BLaER1 (cell line): ENCODE data around the gene GALNT18.

ENCODE experiments used
- H3K27ac ChIP-seq: shearing (Covaris generic); formaldehyde crosslinking; 2 replicates; pipeline ENCODE4 v1.8.1; 2022
- H3K27me3 ChIP-seq: shearing (Covaris generic); formaldehyde crosslinking; 2 replicates; pipeline ENCODE4 v1.8.1; 2022
- H3K36me3 ChIP-seq: shearing (Covaris generic); formaldehyde crosslinking; 2 replicates; pipeline ENCODE4 v1.8.1; 2022
- H3K4me1 ChIP-seq: shearing (Covaris generic); formaldehyde crosslinking; 2 replicates; pipeline ENCODE4 v1.8.1; 2022
- H3K4me2 ChIP-seq: shearing (Covaris generic); formaldehyde crosslinking; 2 replicates; pipeline ENCODE4 v1.8.1; 2022
- H3K4me3 ChIP-seq: shearing (Covaris generic); formaldehyde crosslinking; 2 replicates; pipeline ENCODE4 v1.8.1; 2022
- H3K9ac ChIP-seq: shearing (Covaris generic); formaldehyde crosslinking; 2 replicates; pipeline ENCODE4 v1.8.1; 2022
- H3K9me3 ChIP-seq: shearing (Covaris generic); formaldehyde crosslinking; 2 replicates; pipeline ENCODE4 v1.8.1; 2022
- H4K20me1 ChIP-seq: shearing (Covaris generic); formaldehyde crosslinking; 2 replicates; pipeline ENCODE4 v1.8.1; 2022
- Cebpa-rat ChIP-seq: shearing (Covaris generic); IDR thresholded peaks from 2 replicates; pipeline ENCODE4 v1.8.1; 2022

The GALNT18 gene

DNA sequence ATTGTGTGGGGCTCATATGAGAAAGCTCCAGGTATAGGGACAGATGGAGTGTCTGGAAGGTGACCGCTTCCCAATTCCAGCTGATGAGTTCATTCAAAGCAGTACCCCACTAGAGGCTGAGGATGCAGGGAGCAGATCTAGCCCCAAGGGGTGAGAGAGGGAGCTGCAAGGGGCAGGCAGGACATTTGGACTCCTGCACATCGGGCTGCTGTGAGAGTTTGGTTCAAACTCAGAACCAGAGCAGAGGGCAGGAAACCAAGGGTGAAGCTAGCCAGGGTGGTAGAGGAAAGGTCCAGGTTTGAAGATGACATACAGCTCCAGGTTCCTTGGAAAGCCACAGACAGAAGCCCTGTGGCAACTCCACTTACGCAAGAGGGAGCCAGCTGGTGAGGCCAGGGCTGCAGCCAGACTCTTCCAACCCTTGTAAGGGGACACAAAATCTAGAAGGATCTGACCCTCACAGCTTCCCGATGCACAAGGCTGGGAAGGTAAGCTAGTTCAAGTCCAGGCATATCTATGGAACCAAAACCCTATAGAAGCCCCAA, 270.7 kb downstream of the GALNT18 start:
- Histone ChIP-seq H3K4me3 (no peak overlapping the region), H3K9me3 (no peaks in the 10 kb centered on the region), H3K36me3 (no peaks in the 10 kb centered on the region), H3K27me3 (no peaks in the 10 kb centered on the region), H4K20me1 (no peaks in the 10 kb centered on the region), H3K4me1 (no peaks in the 10 kb centered on the region), H3K9ac (no peak overlapping the region), H3K27ac (no peak overlapping the region), H3K4me2 (no peak overlapping the region)
- no peak for TF ChIP-seq Cebpa-rat

DNA sequence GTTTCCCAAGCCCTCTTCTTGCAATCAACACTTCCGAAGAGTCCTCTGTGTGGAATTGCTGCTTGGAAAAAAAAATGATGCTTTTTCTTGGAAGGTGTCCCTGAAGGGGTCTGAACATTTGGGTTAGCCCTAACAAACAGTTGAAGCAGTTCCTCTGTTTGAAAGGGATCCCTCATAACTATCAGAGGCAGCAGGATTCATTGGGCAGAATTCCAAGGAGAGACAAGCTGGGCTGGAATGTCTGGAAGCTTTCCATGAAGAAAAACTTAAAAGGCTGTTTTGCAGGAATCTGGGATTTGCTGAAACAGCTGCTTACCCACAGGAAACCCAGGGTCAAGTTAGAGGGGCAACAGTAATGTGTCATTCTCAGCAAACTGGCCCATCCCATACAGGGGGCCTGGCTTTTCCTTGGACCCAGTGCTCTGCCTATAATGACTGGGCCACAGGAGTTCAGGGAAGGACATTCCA, 271.9 kb downstream of the GALNT18 start:
- no peak overlapping the region for H3K4me3 ChIP-seq
- H3K27ac ChIP-seq, result no peak overlapping the region
- H3K36me3 ChIP-seq, result no peaks in the 10 kb centered on the region
- no peak for TF ChIP-seq Cebpa-rat
- H3K4me1 ChIP-seq, result no peaks in the 10 kb centered on the region
- H3K27me3 ChIP-seq, result no peaks in the 10 kb centered on the region
- H3K4me2 ChIP-seq, result no peak overlapping the region
- H3K9ac ChIP-seq, result no peak overlapping the region
- H3K9me3 ChIP-seq, result no peaks in the 10 kb centered on the region
- H4K20me1 ChIP-seq, result no peaks in the 10 kb centered on the region

DNA sequence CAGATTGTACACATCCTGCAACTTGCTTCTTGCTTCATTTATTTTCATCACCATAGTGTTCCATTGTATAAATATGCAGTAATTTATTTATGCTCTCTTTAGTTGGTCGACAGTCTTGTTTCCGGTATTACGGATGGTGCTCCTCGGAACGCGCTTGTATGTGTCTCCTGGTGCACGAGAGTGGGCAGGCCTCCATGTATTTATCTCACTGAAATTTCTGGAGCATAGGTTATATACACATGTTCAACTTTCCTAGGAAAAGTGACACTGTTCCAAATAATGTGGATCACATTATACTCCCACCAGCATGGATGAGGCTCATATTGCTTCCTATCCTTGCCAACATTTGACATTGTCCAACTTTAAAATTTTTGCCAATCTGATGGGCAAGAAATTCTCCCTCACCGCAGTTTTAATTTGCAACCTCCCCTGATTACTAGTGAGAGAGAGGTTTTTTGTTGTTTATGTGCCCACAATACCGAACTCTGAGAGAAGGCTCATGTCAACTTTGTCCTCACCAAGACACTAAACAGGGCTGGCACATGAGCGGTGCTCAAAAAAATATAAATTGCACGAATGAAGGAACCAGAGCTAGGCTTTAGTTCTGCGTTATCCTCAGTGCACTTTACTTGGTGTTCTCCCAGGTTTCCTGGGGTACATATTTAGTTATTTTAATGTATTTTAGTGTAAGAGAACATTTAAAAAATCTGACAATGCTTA, 272.5 kb downstream of the GALNT18 start:
- no peaks in the 10 kb centered on the region for H3K36me3 ChIP-seq
- no peak for TF ChIP-seq Cebpa-rat
- H3K27ac ChIP-seq, result no peak overlapping the region
- H3K4me1 ChIP-seq, result no peaks in the 10 kb centered on the region
- no peak overlapping the region for H3K4me3 ChIP-seq
- no peaks in the 10 kb centered on the region for H3K9me3 ChIP-seq
- no peaks in the 10 kb centered on the region for H4K20me1 ChIP-seq
- no peak overlapping the region for H3K9ac ChIP-seq
- H3K27me3 ChIP-seq, result no peaks in the 10 kb centered on the region
- H3K4me2 ChIP-seq, result no peak overlapping the region

DNA sequence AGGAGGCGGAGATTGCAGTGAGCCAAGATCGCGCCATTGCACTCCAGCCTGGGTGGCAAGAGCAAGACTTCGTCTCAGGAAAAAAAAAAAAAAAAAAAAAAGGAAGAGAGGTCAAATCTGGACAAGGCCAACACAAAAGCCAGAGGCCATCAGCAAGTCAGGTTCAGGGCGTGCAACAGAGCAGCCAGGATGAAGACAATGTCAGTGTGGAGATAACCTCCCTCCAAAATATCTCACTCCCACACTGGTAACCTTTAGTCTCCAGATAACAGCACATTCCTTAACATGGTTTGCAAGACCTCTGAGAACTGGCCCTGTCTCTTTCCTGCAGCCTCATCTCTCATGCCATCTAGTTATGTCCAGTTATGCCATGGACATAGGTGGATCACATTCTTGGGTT, 273.5 kb downstream of the GALNT18 start:
- H4K20me1 ChIP-seq, result no peaks in the 10 kb centered on the region
- H3K9me3 ChIP-seq, result no peaks in the 10 kb centered on the region
- no peaks in the 10 kb centered on the region for H3K4me1 ChIP-seq
- no peak for TF ChIP-seq Cebpa-rat
- H3K4me2 ChIP-seq, result no peak overlapping the region
- no peaks in the 10 kb centered on the region for H3K27me3 ChIP-seq
- no peak overlapping the region for H3K27ac ChIP-seq
- no peaks in the 10 kb centered on the region for H3K36me3 ChIP-seq
- H3K9ac ChIP-seq, result no peak overlapping the region
- no peak overlapping the region for H3K4me3 ChIP-seq

DNA sequence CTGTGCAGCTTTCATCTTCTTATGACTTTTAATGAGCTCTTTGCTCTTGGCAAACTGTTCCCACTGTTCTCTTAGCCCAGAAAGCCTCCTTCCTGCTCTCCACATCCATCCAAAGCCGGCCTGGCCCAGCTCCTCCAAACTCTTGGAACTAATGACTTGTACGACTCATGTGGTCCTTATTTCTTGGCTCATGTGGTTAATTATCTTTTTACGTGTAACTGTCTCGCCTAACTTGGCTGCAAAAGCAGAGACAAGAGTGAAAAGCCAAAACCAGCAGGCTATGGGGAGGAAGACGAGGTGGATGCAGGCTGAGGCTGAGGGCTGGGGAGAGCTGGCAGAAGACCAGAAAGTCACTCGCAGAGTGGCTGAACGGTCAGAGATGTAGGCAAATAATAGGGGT, 274.2 kb downstream of the GALNT18 start:
- Histone ChIP-seq H3K4me2 (no peak overlapping the region), H4K20me1 (no peaks in the 10 kb centered on the region), H3K4me1 (no peaks in the 10 kb centered on the region), H3K4me3 (no peak overlapping the region), H3K36me3 (no peaks in the 10 kb centered on the region), H3K27ac (no peak overlapping the region), H3K9me3 (no peaks in the 10 kb centered on the region), H3K9ac (no peak overlapping the region), H3K27me3 (no peaks in the 10 kb centered on the region)
- no peak for TF ChIP-seq Cebpa-rat

DNA sequence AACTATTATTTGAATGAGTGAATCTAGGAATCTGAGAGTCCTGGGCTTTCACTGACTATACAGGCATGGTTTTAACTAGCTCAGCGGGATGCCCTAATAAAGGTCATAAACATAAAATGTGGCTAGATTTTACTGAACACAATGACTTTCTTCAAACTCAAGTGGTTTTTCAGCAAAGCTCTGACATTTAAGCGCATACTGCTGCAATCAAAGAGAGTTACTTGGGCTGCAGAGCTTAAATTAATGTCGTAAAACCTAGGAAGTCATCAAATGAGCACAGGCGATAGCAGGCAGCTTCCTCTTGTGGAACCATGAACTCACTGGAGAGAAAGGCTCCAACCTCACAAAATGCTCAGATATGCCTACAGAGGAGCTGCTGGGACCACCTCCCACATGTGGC, 275.5 kb downstream of the GALNT18 start:
- H3K36me3 ChIP-seq, result no peaks in the 10 kb centered on the region
- H3K4me2 ChIP-seq, result no peak overlapping the region
- H3K9ac ChIP-seq, result no peak overlapping the region
- no peak overlapping the region for H3K4me3 ChIP-seq
- H3K27me3 ChIP-seq, result no peaks in the 10 kb centered on the region
- no peak overlapping the region for H3K27ac ChIP-seq
- no peaks in the 10 kb centered on the region for H3K4me1 ChIP-seq
- TF ChIP-seq Cebpa-rat, result no peak
- H3K9me3 ChIP-seq, result no peaks in the 10 kb centered on the region
- H4K20me1 ChIP-seq, result no peaks in the 10 kb centered on the region

DNA sequence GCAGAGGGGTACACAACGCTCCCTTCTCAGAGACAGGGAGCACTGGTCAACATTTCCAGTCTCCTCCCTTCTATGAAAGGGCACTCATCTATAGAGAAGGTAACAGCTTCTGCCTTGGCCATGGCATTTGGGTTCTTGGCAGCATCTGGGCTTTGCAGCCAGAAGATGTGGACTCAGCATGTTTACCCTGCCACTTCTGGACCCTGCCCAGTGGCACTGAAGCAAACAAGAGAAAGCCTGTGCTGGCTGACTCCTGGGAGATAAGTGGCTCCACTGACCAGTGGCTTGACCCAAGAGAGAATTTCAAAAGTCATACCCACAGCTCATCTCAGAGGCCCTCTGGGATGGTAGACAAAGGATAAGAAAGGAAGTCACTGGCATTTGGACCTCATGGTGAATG, 276.7 kb downstream of the GALNT18 start:
- H3K27me3 ChIP-seq, result no peaks in the 10 kb centered on the region
- no peak overlapping the region for H3K4me3 ChIP-seq
- H3K9ac ChIP-seq, result no peak overlapping the region
- H3K4me2 ChIP-seq, result no peak overlapping the region
- TF ChIP-seq Cebpa-rat, result no peak
- no peaks in the 10 kb centered on the region for H4K20me1 ChIP-seq
- H3K36me3 ChIP-seq, result no peaks in the 10 kb centered on the region
- H3K27ac ChIP-seq, result no peak overlapping the region
- no peaks in the 10 kb centered on the region for H3K9me3 ChIP-seq
- H3K4me1 ChIP-seq, result no peaks in the 10 kb centered on the region

DNA sequence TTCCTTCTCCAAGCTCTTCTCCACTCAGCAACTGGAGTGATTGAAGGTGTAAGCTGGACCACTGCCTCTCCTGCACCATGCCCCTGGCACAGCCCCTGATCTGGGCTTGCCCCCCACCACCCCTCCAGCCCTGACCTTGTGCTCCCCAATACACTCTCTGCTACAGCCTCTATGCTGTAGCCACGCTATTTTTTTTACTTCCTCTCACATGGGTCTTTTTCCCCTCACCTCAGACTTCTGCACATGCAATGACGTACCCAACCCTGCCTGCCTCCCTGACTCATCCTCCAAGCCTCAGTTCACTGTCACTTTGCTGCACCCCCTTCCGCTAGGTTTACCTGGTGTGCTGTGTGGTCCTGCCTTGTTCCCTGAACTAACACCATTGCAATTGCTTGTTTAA, 277.8 kb downstream of the GALNT18 start:
- H3K27me3 ChIP-seq, result no peaks in the 10 kb centered on the region
- no peak overlapping the region for H3K27ac ChIP-seq
- no peak for TF ChIP-seq Cebpa-rat
- no peak overlapping the region for H3K4me3 ChIP-seq
- H3K4me1 ChIP-seq, result no peaks in the 10 kb centered on the region
- H4K20me1 ChIP-seq, result no peaks in the 10 kb centered on the region
- no peak overlapping the region for H3K9ac ChIP-seq
- no peaks in the 10 kb centered on the region for H3K9me3 ChIP-seq
- no peaks in the 10 kb centered on the region for H3K36me3 ChIP-seq
- no peak overlapping the region for H3K4me2 ChIP-seq

DNA sequence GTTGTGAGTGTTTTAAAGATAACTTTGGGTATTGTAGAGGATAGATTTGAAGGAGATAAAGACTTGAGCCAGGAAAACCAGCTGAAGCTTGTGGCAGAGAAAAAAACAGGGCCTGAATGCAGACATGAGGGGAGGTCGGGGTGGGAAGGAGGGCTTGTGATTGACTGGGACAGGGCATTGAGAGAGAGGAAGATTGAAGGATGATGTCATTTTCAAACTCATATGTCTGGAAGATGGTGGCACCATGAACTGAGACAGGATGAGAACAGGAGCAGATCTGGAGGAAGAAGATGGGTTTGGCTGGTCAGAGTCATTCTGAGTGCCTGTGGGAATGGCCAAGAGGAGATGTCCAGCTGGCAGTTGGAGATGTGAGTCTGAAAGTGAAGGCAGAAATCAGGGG, 283.5 kb downstream of the GALNT18 start:
- Histone ChIP-seq H3K4me3 (no peak overlapping the region), H3K4me2 (no peak overlapping the region), H3K4me1 (no peaks in the 10 kb centered on the region), H3K9ac (no peak overlapping the region), H4K20me1 (no peaks in the 10 kb centered on the region), H3K9me3 (no peaks in the 10 kb centered on the region), H3K27me3 (no peaks in the 10 kb centered on the region), H3K27ac (no peak overlapping the region), H3K36me3 (no peaks in the 10 kb centered on the region)
- no peak for TF ChIP-seq Cebpa-rat

DNA sequence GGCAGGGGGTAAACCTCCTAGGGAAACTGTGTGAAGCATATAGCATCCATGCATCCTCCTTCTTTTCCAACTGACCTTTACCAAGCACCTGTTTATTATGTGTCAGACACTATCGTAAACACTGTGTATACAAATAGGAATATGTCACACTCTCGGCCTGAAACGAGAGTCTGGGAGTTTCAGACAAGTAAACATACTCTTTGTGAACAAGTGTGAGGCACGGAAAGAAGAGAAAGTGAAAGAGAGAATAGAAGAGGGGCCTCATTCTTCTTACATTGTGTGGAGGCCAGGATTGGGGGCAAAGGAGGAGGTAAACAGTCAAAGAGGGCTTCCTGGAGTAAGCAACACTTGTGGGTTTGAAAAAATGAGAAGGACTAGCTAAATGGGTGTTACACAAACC, 285.1 kb downstream of the GALNT18 start:
- no peaks in the 10 kb centered on the region for H3K4me1 ChIP-seq
- no peaks in the 10 kb centered on the region for H3K36me3 ChIP-seq
- no peak for TF ChIP-seq Cebpa-rat
- H3K27me3 ChIP-seq, result no peaks in the 10 kb centered on the region
- no peak overlapping the region for H3K9ac ChIP-seq
- H3K9me3 ChIP-seq, result no peaks in the 10 kb centered on the region
- no peak overlapping the region for H3K4me2 ChIP-seq
- no peak overlapping the region for H3K4me3 ChIP-seq
- no peaks in the 10 kb centered on the region for H4K20me1 ChIP-seq
- no peak overlapping the region for H3K27ac ChIP-seq
